Activated T-cell treated with anti-CD3 and anti-CD28 coated beads, Interleukin-2, amount 50 U/mL, for 24 hours (primary cell): ENCODE data around the gene ZFHX2.

Experiments used
- DNase-seq: peaks from one replicate; pipeline ENCODE4 v3.0.0-alpha.2; 2020
- H3K27ac Mint-ChIP-seq: 2 replicates; pipeline ENCODE4 v1.8.0; 2020; ENCODE audit warnings: mild to moderate bottlenecking, mixed read lengths
- H3K27me3 Mint-ChIP-seq: 2 replicates; pipeline ENCODE4 v1.8.0; 2020; ENCODE audit warnings: mixed read lengths
- H3K36me3 Mint-ChIP-seq: 2 replicates; pipeline ENCODE4 v1.8.0; 2020; ENCODE audit warnings: low read depth, mixed read lengths
- H3K4me1 Mint-ChIP-seq: 2 replicates; pipeline ENCODE4 v1.8.0; 2020; ENCODE audit warnings: low read depth, mixed read lengths
- H3K4me3 Mint-ChIP-seq: 2 replicates; pipeline ENCODE4 v1.8.0; 2020; ENCODE audit warnings: mild to moderate bottlenecking, moderate library complexity, mixed read lengths
- H3K9me3 Mint-ChIP-seq: 2 replicates; pipeline ENCODE4 v1.8.0; 2020; ENCODE audit warnings: mixed read lengths

Gene ZFHX2

DNA sequence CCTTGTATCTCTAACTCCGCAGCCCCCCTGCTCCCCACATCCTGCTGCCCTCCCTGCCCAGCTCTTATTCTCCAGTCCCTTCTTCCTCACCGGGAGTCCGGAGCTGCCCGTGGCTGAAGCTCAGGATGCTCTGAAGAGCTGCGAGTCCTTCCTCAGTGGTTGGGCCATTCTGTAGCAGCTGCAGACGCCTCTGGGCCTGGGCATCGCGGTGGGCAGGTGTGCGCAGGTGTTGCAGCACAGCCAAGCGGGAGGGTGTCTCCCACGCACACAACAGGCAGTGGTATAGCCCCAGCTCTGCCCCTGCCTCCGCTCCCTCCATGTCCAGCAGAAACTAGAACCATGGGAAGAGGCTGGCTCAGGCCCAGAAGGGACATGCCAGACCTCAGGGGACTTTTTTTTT lies 20.2 kb downstream of the ZFHX2 start:
- no peaks in the 10 kb centered on the region for H3K27me3 Mint-ChIP-seq
- no peaks in the 10 kb centered on the region for H3K36me3 Mint-ChIP-seq
- H3K4me3 Mint-ChIP-seq = no peak overlapping the region
- H3K27ac Mint-ChIP-seq = no peak overlapping the region
- no peaks in the 10 kb centered on the region for H3K4me1 Mint-ChIP-seq
- no peak for DNase-seq
- H3K9me3 Mint-ChIP-seq = no peaks in the 10 kb centered on the region

DNA sequence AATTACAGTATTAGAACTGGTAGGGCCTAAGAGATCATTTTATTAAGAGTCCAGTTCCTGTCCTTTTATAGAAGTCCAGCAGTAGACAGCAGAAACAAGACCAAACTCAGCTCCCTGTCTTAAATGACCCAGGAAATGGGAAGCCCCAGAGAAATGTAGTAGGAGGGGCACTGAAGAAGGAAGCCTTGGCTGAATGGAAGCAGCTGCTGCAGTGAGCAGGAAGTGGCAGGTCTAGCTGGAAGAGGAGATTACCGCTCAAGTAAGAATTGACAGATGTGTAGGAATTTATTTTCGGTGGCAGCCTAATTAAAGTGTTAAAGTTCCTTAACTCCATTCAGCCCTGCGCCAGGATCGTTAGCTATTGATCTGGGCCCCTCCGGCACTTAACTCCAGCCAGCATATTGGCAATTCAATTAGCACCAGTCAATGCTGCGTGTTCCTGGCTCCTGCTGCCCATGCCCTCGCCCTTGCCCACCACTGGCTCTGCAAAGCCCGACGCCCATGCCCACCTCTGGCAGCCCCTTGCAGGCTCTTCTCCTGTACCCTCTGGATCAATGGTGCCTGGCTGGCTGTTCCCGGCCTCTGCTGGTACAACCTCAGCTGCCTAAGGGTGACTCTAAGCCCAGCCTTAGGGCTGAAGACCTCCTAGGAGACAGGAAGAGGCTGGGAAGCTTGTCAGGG lies 21.1 kb downstream of the ZFHX2 start:
- no peaks in the 10 kb centered on the region for H3K9me3 Mint-ChIP-seq
- no peak overlapping the region for H3K27ac Mint-ChIP-seq

DNA sequence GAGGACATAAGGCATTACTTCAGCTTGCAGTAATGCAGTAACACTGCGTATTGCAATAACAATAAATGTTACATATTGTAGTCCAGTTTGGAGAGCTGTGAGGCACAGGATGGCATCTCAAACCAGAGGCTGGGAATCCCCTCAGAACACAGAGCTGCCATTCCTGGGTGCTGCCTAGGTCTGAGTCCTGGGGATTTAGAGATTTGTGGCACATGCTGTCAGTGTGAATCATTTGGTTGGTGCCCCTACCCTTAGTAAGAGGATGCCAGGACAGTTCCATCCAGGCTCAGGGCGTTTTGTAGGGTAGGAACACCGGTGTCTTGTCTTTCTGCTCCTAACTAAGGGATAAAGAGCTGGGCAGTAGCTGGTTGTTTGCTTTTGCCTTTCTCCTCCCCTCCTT lies 22.5 kb downstream of the ZFHX2 start:
- Mint-ChIP-seq H3K27me3 (no peaks in the 10 kb centered on the region), H3K9me3 (no peaks in the 10 kb centered on the region), H3K4me3 (no peak overlapping the region), H3K27ac (no peak overlapping the region), H3K4me1 (no peaks in the 10 kb centered on the region), H3K36me3 (no peaks in the 10 kb centered on the region)
- DNase-seq = no peak

More for the DNA sequence above, 21.1 kb downstream of the ZFHX2 start:
- no peak overlapping the region for H3K4me3 Mint-ChIP-seq
- no peaks in the 10 kb centered on the region for H3K27me3 Mint-ChIP-seq
- no peaks in the 10 kb centered on the region for H3K36me3 Mint-ChIP-seq
- no peaks in the 10 kb centered on the region for H3K4me1 Mint-ChIP-seq
- DNase-seq = no peak

DNA sequence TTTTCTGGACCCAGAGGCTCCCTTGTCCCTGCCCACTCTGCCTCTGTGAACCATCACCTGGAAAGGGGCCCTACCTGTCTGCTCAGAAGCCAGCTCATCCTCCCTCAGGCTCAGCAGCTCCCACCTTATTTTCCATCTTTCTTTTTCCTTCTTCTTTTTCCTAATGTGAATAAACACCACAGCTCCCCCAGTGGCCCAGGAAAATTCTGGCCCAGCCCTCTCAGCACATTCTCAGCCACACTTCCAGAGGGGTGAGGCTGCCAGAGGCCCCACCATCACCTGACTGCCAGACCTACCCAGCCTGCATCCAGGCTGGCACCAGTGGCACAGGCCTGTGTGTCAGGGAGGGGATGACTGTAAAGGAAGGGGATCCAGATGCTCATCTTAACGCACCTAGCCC lies 23.0 kb downstream of the ZFHX2 start:
- no peak overlapping the region for H3K4me3 Mint-ChIP-seq
- H3K27me3 Mint-ChIP-seq = no peaks in the 10 kb centered on the region
- no peak overlapping the region for H3K27ac Mint-ChIP-seq
- no peaks in the 10 kb centered on the region for H3K9me3 Mint-ChIP-seq
- no peaks in the 10 kb centered on the region for H3K36me3 Mint-ChIP-seq
- H3K4me1 Mint-ChIP-seq = no peaks in the 10 kb centered on the region
- DNase-seq = no peak

DNA sequence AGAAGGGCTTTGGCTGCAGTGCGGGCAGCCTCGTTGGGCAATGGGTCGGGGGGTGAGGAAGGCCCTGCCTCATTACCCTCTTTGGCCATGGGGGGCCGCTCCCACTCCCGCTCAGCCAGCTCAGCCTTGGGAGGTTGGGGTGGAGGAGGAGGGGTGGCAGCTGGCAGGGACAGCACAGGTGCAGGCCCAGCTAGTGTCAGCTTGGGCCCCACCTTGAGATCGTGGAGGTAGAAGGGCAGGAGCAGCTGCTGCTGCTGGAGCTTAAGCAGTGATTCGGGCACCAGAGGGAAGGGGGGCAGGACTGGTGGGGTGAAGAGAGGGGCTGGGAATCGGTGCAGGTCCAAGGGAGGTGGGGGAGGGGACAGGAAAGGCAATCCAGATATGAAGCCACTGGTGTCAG lies 26.0 kb downstream of the ZFHX2 start:
- DNase-seq = no peak
- Mint-ChIP-seq H3K27me3 (no peaks in the 10 kb centered on the region), H3K4me3 (no peak overlapping the region), H3K9me3 (no peaks in the 10 kb centered on the region), H3K4me1 (no peaks in the 10 kb centered on the region), H3K27ac (no peak overlapping the region), H3K36me3 (no peaks in the 10 kb centered on the region)

DNA sequence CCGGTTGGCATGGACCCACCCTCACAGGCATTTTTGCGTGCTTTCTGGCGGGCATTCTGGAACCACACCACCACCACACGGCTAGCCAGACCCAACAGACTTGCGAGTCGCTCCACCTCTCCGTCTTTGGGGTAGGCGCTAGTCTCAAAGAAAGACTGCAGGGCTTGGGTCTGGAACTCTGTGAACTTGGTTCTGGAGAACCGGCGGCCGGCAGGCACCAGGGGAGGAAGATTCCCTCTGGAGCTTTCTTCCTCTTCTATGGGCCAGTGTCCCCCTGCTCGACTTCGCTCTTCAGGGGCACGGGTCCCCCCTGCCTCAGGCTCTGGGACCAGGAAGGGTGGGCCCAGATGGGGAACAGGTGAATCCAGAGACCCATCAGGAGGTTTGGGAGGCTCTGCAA lies 26.6 kb downstream of the ZFHX2 start:
- H3K36me3 Mint-ChIP-seq = no peaks in the 10 kb centered on the region
- DNase-seq = no peak
- no peak overlapping the region for H3K4me3 Mint-ChIP-seq
- no peaks in the 10 kb centered on the region for H3K27me3 Mint-ChIP-seq
- no peaks in the 10 kb centered on the region for H3K9me3 Mint-ChIP-seq
- H3K4me1 Mint-ChIP-seq = no peaks in the 10 kb centered on the region
- H3K27ac Mint-ChIP-seq = no peak overlapping the region

DNA sequence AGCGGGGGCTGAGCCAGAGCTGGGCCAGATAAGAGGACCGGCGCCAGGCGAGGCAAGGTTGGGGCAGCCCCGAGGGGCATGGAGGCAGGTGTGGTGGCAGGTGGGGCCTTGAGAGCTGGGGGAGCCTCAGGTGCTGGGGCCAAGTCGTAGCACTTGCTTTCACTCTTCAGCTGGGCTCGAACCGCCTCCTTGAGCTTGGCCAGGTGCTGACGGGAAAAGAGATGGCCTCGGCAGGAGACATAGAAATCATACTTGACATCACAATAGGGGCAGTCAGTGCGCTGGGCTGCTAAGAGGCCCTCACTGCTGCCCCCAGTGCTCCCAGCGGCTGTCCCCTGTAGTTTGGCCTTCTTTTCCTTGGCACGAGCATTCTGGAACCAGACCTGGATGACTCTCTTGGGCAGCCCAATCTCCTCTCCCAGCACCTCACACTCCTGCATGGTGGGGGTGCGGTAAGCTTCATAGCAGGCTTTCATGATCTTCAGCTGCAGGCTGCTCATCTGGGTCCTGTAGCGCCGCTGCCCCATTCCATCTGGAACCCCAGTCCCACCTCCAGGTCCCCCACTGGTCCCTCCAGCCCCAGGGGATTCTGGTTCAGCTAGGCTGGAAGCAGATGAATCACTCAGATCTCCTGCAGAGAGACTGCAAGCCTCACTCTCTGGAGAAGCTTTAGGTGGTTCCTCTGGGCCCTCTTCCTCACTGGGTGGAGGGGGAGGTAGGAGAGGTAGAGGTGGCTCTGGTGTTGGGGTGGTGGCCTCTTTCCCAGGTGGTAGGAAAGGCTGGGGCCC lies 28.1 kb downstream of the ZFHX2 start:
- Mint-ChIP-seq H3K27ac (no peak overlapping the region), H3K4me3 (no peak overlapping the region), H3K27me3 (no peaks in the 10 kb centered on the region), H3K9me3 (no peaks in the 10 kb centered on the region), H3K4me1 (no peaks in the 10 kb centered on the region), H3K36me3 (no peaks in the 10 kb centered on the region)
- DNase-seq = no peak

DNA sequence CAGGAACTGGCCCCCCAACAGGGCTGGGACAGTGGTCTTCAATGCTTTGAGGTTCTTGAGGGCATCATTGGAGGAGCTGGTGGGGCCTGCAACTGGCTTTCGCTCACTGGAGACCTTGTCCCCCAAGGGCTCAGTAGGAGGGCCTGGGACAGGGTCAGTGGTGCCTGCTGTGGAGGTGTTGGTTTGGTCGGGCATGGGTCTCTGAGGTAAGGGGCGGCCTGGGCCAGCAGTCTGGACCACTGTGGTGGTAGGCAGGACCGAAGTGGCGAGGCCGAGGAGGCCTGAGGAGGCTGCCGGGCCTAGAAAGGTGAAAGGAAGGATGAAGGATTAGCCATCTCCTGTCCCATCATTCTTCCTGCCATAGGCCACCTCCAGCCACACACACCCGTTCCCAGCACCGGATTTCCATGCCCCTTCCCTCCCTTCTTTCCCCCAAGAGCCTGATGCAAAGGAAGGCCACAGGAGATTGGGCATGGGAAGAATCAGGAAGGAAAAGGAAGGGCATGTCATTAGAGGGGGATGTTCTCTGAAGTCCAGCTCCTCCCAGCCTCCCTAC lies 28.8 kb downstream of the ZFHX2 start:
- H3K4me3 Mint-ChIP-seq = no peak overlapping the region
- DNase-seq = no peak
- H3K9me3 Mint-ChIP-seq = no peaks in the 10 kb centered on the region
- H3K27me3 Mint-ChIP-seq = no peaks in the 10 kb centered on the region
- H3K4me1 Mint-ChIP-seq = no peaks in the 10 kb centered on the region
- H3K36me3 Mint-ChIP-seq = no peaks in the 10 kb centered on the region
- H3K27ac Mint-ChIP-seq = no peak overlapping the region

DNA sequence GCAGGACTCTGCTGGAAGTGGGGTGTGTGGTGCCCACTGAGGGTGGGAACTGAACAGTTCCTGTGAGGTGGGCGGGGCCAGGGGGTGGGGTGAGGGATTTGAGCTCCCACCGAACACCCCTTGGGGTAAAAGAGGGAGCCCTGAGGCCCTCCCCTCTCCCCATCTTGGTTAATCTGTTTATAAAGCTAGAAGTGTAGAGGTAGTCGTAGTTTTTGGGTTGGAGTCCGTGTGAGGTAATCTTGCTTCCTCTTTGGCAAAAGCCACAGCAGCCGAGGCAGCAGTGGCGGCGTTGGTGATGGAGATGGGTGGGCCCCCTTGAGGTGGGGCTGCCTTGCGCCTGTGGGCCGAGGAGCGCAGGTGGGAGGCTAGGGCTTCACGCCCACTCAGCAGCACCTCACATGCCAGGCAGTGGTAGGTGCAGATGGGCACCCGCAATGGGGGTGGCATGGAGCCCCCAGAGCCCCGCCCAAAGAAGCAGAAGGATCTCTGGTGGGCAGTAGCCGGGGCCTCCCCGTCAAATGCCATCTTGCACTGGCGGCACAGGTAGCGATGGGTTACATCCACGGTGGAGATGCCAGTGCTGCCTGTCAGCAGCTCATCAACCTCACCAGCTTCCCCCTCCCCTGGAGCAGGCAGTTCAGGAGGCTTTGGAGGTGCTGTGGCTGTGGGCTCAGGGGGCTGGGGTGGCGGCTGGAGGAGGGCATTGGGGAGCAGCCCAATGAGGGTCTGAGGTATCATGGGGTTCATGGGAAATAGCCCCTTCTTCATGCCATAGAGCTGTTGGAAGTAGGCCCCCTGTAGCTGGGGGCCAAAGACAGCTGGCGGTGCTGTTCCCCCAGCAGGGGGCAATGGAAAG lies 29.6 kb downstream of the ZFHX2 start:
- Mint-ChIP-seq H3K27ac (no peak overlapping the region), H3K4me3 (no peak overlapping the region), H3K9me3 (no peaks in the 10 kb centered on the region), H3K27me3 (no peaks in the 10 kb centered on the region), H3K36me3 (no peaks in the 10 kb centered on the region), H3K4me1 (no peaks in the 10 kb centered on the region)
- DNase-seq = no peak

DNA sequence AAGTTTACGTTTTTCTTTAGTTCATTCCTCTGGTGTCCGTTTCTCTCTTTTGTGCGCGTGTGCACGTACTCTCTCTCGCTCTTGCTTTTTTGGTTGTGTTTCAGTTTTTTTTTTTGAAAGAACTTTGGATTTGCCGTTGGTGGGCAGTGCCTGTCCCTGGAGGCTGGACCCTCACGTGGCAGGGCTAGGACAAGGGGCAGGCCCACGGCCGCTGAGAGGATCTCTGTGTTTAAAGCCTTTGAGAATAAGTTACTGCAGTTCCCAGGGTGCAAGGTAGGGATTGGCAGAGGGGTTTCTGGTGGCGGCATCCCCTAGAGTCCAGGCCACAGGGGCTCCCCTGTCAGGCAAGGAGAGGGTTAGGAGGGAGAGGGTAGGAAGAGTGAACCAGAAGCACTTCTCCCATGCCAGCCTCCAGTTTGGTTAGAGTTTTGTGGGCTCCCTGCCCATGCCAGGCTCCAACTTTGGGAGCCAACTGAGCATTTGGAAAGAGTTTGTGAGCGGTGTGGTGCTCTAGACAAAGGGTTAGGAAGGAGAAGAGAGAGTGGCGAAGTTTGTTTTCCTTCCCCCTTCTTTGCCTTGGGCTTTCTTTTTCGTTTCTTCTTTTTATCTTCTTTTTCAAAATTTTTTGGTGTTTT lies 30.5 kb downstream of the ZFHX2 start:
- Mint-ChIP-seq H3K27me3 (no peaks in the 10 kb centered on the region), H3K36me3 (no peaks in the 10 kb centered on the region), H3K4me3 (no peak overlapping the region), H3K27ac (no peak overlapping the region), H3K9me3 (no peaks in the 10 kb centered on the region), H3K4me1 (no peaks in the 10 kb centered on the region)
- no peak for DNase-seq

DNA sequence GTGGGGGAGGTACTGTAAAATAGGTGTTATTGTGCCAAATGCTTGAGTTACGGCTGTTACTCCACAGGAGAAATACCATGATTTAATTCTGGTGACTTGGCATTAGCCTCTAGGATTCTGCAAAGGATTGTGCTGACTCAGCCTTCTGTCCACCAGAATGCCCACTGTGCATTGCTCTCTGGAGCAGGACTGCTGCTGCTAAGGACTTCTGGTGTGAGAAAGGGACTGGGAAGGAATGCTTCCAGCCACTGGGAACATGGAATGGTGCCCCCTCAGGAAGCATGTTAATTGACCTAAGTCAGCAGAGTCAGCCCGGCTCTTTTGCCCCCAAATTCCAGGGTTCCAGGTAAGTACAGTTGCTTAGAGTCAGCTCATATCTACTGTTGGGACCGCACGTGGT lies 32.9 kb downstream of the ZFHX2 start:
- Mint-ChIP-seq H3K9me3 (no peaks in the 10 kb centered on the region), H3K4me1 (no peaks in the 10 kb centered on the region), H3K27ac (no peak overlapping the region), H3K36me3 (no peaks in the 10 kb centered on the region), H3K27me3 (no peaks in the 10 kb centered on the region), H3K4me3 (no peak overlapping the region)
- no peak for DNase-seq

DNA sequence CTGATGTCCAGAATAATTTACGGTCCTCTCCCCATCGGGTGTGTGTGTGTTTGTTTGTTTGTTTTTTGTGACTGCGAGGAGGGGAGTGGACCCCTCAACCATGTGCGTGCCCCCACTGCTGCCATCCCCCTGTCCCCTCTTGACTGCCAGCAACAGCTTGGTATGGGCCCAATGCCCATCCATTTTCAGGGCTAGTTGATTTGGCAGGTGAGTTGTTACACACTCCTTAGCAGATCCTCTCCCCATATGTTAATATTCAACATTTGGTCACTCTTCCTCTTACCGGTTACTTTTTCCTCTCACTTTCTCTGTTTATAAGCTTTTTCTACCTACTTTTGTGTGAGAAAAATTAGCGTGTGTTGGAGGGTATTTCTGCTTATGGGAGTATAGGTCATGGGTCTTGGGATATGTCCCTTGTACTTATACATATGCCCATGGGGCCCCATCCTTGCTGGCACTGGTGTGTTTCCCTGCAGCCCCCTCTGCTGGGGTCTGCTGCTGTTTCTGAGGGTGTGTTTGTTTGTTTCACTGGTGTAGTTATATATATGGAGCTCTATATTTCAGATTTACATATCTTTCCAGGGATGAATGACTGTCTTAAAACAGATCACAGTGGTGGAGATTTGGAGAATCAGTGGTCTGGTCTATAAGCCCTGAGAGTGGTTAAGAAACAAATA lies 33.8 kb downstream of the ZFHX2 start:
- H3K4me1 Mint-ChIP-seq = no peaks in the 10 kb centered on the region
- H3K27ac Mint-ChIP-seq = no peak overlapping the region
- no peaks in the 10 kb centered on the region for H3K27me3 Mint-ChIP-seq
- H3K9me3 Mint-ChIP-seq = no peaks in the 10 kb centered on the region
- no peak overlapping the region for H3K4me3 Mint-ChIP-seq
- no peak for DNase-seq
- H3K36me3 Mint-ChIP-seq = no peaks in the 10 kb centered on the region

DNA sequence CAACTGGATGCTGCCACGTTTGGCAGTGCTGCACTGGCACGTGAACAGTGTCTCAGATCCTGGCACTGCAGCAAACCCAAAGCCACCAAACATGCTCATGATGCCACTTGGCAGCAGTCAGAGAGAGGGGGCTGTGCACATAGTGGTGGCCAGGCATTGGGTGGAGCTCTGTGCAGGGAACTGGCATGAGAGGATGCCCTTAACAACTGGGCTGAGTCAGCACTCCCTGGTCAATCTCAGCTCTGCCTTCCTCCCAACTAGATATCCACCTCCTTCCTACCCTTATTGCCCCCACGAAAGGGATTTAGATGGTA lies 37.0 kb downstream of the ZFHX2 start:
- H3K9me3 Mint-ChIP-seq = no peaks in the 10 kb centered on the region

More for the DNA sequence above, 37.0 kb downstream of the ZFHX2 start:
- no peak overlapping the region for H3K27ac Mint-ChIP-seq
- no peaks in the 10 kb centered on the region for H3K27me3 Mint-ChIP-seq
- peaks cover 6% of the 10 kb centered on the region for H3K4me1 Mint-ChIP-seq
- DNase-seq = no peak
- H3K36me3 Mint-ChIP-seq = no peaks in the 10 kb centered on the region
- no peak overlapping the region for H3K4me3 Mint-ChIP-seq
